H9 (cell line): ENCODE measurements around the gene DGKH. TPM values are rescaled to one million over a fixed set of nuclear protein-coding genes. Genes with fewer than 3 reads are reported as not detected.

Source experiments
- DNase-seq: peaks from one replicate; pipeline ENCODE4 v3.0.0-alpha.2; 2017
- H2AFZ ChIP-seq: one replicate; pipeline ENCODE4 v1.6.1; 2013; ENCODE audit warnings: mild to moderate bottlenecking, low read length, control low read depth, moderate library complexity
- H2AK5ac ChIP-seq: 2 replicates; pipeline ENCODE4 v1.6.1; 2013; ENCODE audit warnings: low read length, control low read depth, mixed read lengths; ENCODE audit not compliant: insufficient read length
- H2BK120ac ChIP-seq: one replicate; pipeline ENCODE4 v1.6.1; 2013; ENCODE audit warnings: low read depth, mild to moderate bottlenecking, low read length, control low read depth, inconsistent platforms; ENCODE audit not compliant: poor library complexity, severe bottlenecking
- H2BK12ac ChIP-seq: 2 replicates; pipeline ENCODE4 v1.6.1; 2013; ENCODE audit warnings: low read length, control low read depth, mixed read lengths, low read depth; ENCODE audit not compliant: insufficient read length
- H2BK15ac ChIP-seq: 2 replicates; pipeline ENCODE4 v1.6.1; 2013; ENCODE audit warnings: low read depth, low read length, control low read depth
- H2BK20ac ChIP-seq: one replicate; pipeline ENCODE4 v1.6.1; 2013; ENCODE audit warnings: low read depth, mild to moderate bottlenecking, low read length, control low read depth, inconsistent platforms; ENCODE audit not compliant: poor library complexity, severe bottlenecking
- H2BK5ac ChIP-seq: 2 replicates; pipeline ENCODE4 v1.6.1; 2013; ENCODE audit warnings: low read length, control low read depth, mixed read lengths; ENCODE audit not compliant: insufficient read length
- H3K14ac ChIP-seq: 2 replicates; pipeline ENCODE4 v1.6.1; 2013; ENCODE audit warnings: low read length, control low read depth; ENCODE audit not compliant: insufficient read depth
- H3K18ac ChIP-seq: 2 replicates; pipeline ENCODE4 v1.6.1; 2013; ENCODE audit warnings: low read depth, mild to moderate bottlenecking, mixed read lengths, low read length, control low read depth; ENCODE audit not compliant: insufficient read length
- H3K23ac ChIP-seq: 2 replicates; pipeline ENCODE4 v1.6.1; 2013; ENCODE audit warnings: low read length, control low read depth, mixed read lengths, low read depth; ENCODE audit not compliant: insufficient read length
- H3K23me2 ChIP-seq: 2 replicates; pipeline ENCODE4 v1.6.1; 2013; ENCODE audit warnings: low read depth, mild to moderate bottlenecking, mixed read lengths, low read length, control low read depth; ENCODE audit not compliant: insufficient read length, poor library complexity, severe bottlenecking
- H3K27ac ChIP-seq: 2 replicates; pipeline ENCODE4 v1.5.1; 2013; ENCODE audit warnings: low read length, control low read depth, mixed read lengths, low read depth; ENCODE audit not compliant: insufficient read length
- H3K27me3 ChIP-seq: 2 replicates; pipeline ENCODE4 v1.6.1; 2013; ENCODE audit warnings: low read length, control low read depth, inconsistent platforms; ENCODE audit not compliant: insufficient read depth
- H3K4ac ChIP-seq: 2 replicates; pipeline ENCODE4 v1.6.1; 2013; ENCODE audit warnings: low read depth, mild to moderate bottlenecking, control low read depth, inconsistent platforms, low read length, moderate library complexity
- H3K4me1 ChIP-seq: 2 replicates; pipeline ENCODE4 v1.6.1; 2013; ENCODE audit warnings: low read length, control low read depth, inconsistent platforms; ENCODE audit not compliant: insufficient read depth
- H3K4me2 ChIP-seq: 2 replicates; pipeline ENCODE4 v1.6.1; 2013; ENCODE audit warnings: low read length, control low read depth, mixed read lengths; ENCODE audit not compliant: insufficient read length, insufficient read depth
- H3K56ac ChIP-seq: 2 replicates; pipeline ENCODE4 v1.6.1; 2013; ENCODE audit warnings: low read depth, mild to moderate bottlenecking, mixed read lengths, low read length, control low read depth; ENCODE audit not compliant: insufficient read length
- H3K79me1 ChIP-seq: 2 replicates; pipeline ENCODE4 v1.6.1; 2013; ENCODE audit warnings: low read depth, mild to moderate bottlenecking, moderate library complexity, low read length, control low read depth, inconsistent platforms; ENCODE audit not compliant: insufficient read depth, poor library complexity, severe bottlenecking
- H3K79me2 ChIP-seq: 2 replicates; pipeline ENCODE4 v1.6.1; 2013; ENCODE audit warnings: low read length, control low read depth, inconsistent platforms; ENCODE audit not compliant: insufficient read depth
- H3K9ac ChIP-seq: 2 replicates; pipeline ENCODE4 v1.6.1; 2013; ENCODE audit warnings: low read length, control low read depth, mixed read lengths; ENCODE audit not compliant: insufficient read length; ENCODE audit errors: extremely low read depth
- H3K9me3 ChIP-seq: one replicate; pipeline ENCODE4 v1.6.1; 2013; ENCODE audit warnings: low read depth, low read length, inconsistent platforms; ENCODE audit not compliant: control insufficient read depth
- H3T11ph ChIP-seq: one replicate; pipeline ENCODE4 v1.6.1; 2013; ENCODE audit warnings: mild to moderate bottlenecking, low read length, control low read depth, inconsistent platforms
- H4K20me1 ChIP-seq: one replicate; pipeline ENCODE4 v1.6.1; 2013; ENCODE audit not compliant: control insufficient read depth, insufficient read length, insufficient read depth
- H4K5ac ChIP-seq: 2 replicates; pipeline ENCODE4 v1.6.1; 2013; ENCODE audit warnings: low read depth, mild to moderate bottlenecking, mixed read lengths, low read length, control low read depth; ENCODE audit not compliant: insufficient read length
- H4K8ac ChIP-seq: replicated peaks from 2 replicates; pipeline ENCODE4 v1.6.1; 2013; ENCODE audit warnings: low read length, control low read depth, mixed read lengths, low read depth; ENCODE audit not compliant: insufficient read length
- H4K91ac ChIP-seq: 2 replicates; pipeline ENCODE4 v1.6.1; 2013; ENCODE audit warnings: low read depth, mild to moderate bottlenecking, moderate library complexity, mixed read lengths, low read length, control low read depth; ENCODE audit not compliant: insufficient read length
- H3K27ac Mint-ChIP-seq, 3 experiments: 2 replicates in 2 of 3; 3 replicates in 1 of 3; pipeline ENCODE4 v1.8.0; 2020 to 2021; ENCODE audit warnings: mixed read lengths in 3 of 3, mild to moderate bottlenecking in 1 of 3, moderate library complexity in 1 of 3
- H3K27me3 Mint-ChIP-seq: 2 replicates; pipeline ENCODE4 v1.8.0; 2021; ENCODE audit warnings: low read depth, mild to moderate bottlenecking, moderate library complexity, mixed read lengths
- H3K36me3 Mint-ChIP-seq, 3 experiments: 2 replicates in 2 of 3; 3 replicates in 1 of 3; pipeline ENCODE4 v1.8.0; 2020 to 2021; ENCODE audit warnings: low read depth in 3 of 3, mixed read lengths in 3 of 3; ENCODE audit not compliant: insufficient read depth in 1 of 3
- H3K4me1 Mint-ChIP-seq, 2 experiments: 2 replicates each; pipeline ENCODE4 v1.8.0; 2020; ENCODE audit warnings: mixed read lengths in 2 of 2
- H3K4me3 Mint-ChIP-seq, 2 experiments: 2 replicates in 1 of 2; 3 replicates in 1 of 2; pipeline ENCODE4 v1.8.0; 2020 to 2021; ENCODE audit warnings: mild to moderate bottlenecking in 2 of 2, mixed read lengths in 2 of 2, moderate library complexity in 1 of 2
- H3K9me3 Mint-ChIP-seq, 2 experiments: 2 replicates in 1 of 2; 3 replicates in 1 of 2; pipeline ENCODE4 v1.8.0; 2020; ENCODE audit warnings: mild to moderate bottlenecking in 2 of 2, mixed read lengths in 2 of 2, moderate library complexity in 1 of 2
- CTCF ChIP-seq: fragments of 200-600 bp; sonication (generic); conservative IDR thresholded peaks from 3 replicates; pipeline ENCODE4 v1.8.0; 2021; ENCODE audit warnings: antibody characterized with exemption, mild to moderate bottlenecking
- WGBS: extraction: QIAGEN DNeasy Blood & Tissue Kit; methylation state at CpG from one replicate; pipeline ENCODE4 v1.1.7; 2013; ENCODE audit warnings: missing lambda C conversion rate, low lambda C conversion rate, mixed read lengths; ENCODE audit not compliant: insufficient read length; ENCODE audit errors: extremely low coverage; 5-methylcytosine and 5-hydroxymethylcytosine counted together
- total RNA-seq: library from RNA; stranded (reverse); gene quantifications from 2 replicates; pipeline ENCODE4 v1.2.1, GENCODE V29; 2021

DGKH gene
- total RNA-seq, 1 experiment from 2014 or later: 8.6 TPM

DNA sequence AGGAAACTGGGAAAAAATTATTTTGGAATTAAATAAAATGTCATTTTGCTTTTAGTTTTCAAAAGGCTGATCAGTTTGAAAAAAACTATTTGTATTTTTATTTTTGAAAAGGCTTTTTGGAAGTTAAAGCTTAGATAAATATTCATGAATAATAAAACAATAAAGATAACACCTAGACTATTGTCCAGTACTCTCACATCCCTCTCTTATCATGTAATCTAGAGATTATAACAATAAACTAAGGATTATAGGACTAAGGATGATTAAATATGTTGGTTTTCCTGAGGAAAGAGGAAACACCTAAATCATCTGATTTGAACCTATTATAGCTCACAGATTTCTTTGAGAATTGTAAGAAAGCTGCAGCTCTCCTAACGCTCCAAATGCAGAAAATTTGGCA is 142.1 kb downstream of the DGKH start:
- no peak overlapping the region for H3K56ac ChIP-seq
- no peak overlapping the region for H2BK20ac ChIP-seq
- WGBS: no CpG with 5 or more reads among the region's 1 CpG
- H2AK5ac ChIP-seq: no peak overlapping the region
- no peak overlapping the region for H2BK15ac ChIP-seq
- H3T11ph ChIP-seq: no peak overlapping the region
- no peak overlapping the region for H3K27ac ChIP-seq
- H2BK120ac ChIP-seq: no peak overlapping the region
- H3K4me1 ChIP-seq: no peaks in the 10 kb centered on the region
- no peak overlapping the region for H3K4me3 Mint-ChIP-seq
- H3K14ac ChIP-seq: no peak overlapping the region
- H3K27me3 Mint-ChIP-seq: no peaks in the 10 kb centered on the region
- H4K5ac ChIP-seq: no peak overlapping the region
- no peak overlapping the region for H2BK5ac ChIP-seq
- no peak overlapping the region for H2AFZ ChIP-seq
- no peak overlapping the region for H3K4ac ChIP-seq
- H3K9ac ChIP-seq: no peak overlapping the region
- no peak for TF ChIP-seq CTCF
- H3K23me2 ChIP-seq: no peaks in the 10 kb centered on the region
- H3K18ac ChIP-seq: no peak overlapping the region
- H3K27ac Mint-ChIP-seq: no peak overlapping the region
- H3K4me1 Mint-ChIP-seq: peaks cover 0 to 2% of the 10 kb centered on the region in 2 experiments; a peak in 2 of 4 replicates
- peaks cover 10 to 18% (median 15%) of the 10 kb centered on the region in 3 experiments; a peak in 6 of 7 replicates for H3K36me3 Mint-ChIP-seq
- no peaks in the 10 kb centered on the region for H3K79me1 ChIP-seq
- H4K91ac ChIP-seq: no peak overlapping the region
- no peak overlapping the region for H3K23ac ChIP-seq
- no peaks in the 10 kb centered on the region for H3K79me2 ChIP-seq
- H2BK12ac ChIP-seq: no peak overlapping the region
- no peaks in the 10 kb centered on the region for H3K9me3 Mint-ChIP-seq
- H3K4me2 ChIP-seq: no peak overlapping the region
- no peaks in the 10 kb centered on the region for H4K20me1 ChIP-seq
- H3K27me3 ChIP-seq: no peaks in the 10 kb centered on the region
- no peak overlapping the region for H4K8ac ChIP-seq
- no peak for DNase-seq
- H3K9me3 ChIP-seq: no peaks in the 10 kb centered on the region
